IMR-90 (cell line): ENCODE results near the gene UPK1A. TPM values are rescaled to one million over a fixed set of nuclear protein-coding genes. Genes with fewer than 3 reads are reported as not detected.

Experiments
- ATAC-seq: fragments of 200-7000 bp; cut with Tn5 transposase; 2 replicates; pipeline ENCODE4 v1.9.1; 2020; ENCODE audit warnings: low read depth, mild to moderate bottlenecking, moderate library complexity
- BruUV-seq: library from RNA; stranded (reverse); fragments of 400-500 nt; replicated peaks from 2 replicates; lab custom pipeline; 2021; lab: Mats Ljungman, UMichigan
- CTCF ChIA-PET: fragments of 300-600 bp; formaldehyde crosslinking; extraction: SDS; loops from one replicate; lab custom pipeline; 2021; ENCODE audit warnings: antibody characterized with exemption; lab: Yijun Ruan, JAX
- POLR2A ChIA-PET: fragments of 300-600 bp; sonication (Branson Sonifier 250); formaldehyde crosslinking; loops from one replicate; lab custom pipeline; 2022; ENCODE audit warnings: antibody characterized with exemption; ENCODE audit not compliant: unreplicated experiment; lab: Charles Lee
- DNase-seq: peaks from one replicate; pipeline ENCODE4 v3.0.0; 2013
- H2AFZ ChIP-seq: replicated peaks from 2 replicates; pipeline ENCODE3; 2013; ENCODE audit warnings: low read length, mild to moderate bottlenecking; ENCODE audit not compliant: poor library complexity
- H2AK5ac ChIP-seq: 2 replicates; pipeline ENCODE4 v1.6.1; 2013; ENCODE audit warnings: low read depth, low read length, inconsistent platforms
- H2AK9ac ChIP-seq: replicated peaks from 2 replicates; pipeline ENCODE3; 2013; ENCODE audit warnings: mild to moderate bottlenecking, low read depth, low read length, moderate library complexity; ENCODE audit not compliant: poor library complexity
- H2BK120ac ChIP-seq: 2 replicates; pipeline ENCODE4 v1.6.1; 2013; ENCODE audit warnings: low read depth, low read length, inconsistent platforms
- H2BK15ac ChIP-seq: 3 replicates; pipeline ENCODE4 v1.6.1; 2013; ENCODE audit warnings: low read depth, low read length, inconsistent platforms
- H2BK20ac ChIP-seq: 2 replicates; pipeline ENCODE4 v1.6.1; 2013; ENCODE audit warnings: low read depth, mild to moderate bottlenecking, inconsistent platforms, low read length, moderate library complexity
- H2BK5ac ChIP-seq: 2 replicates; pipeline ENCODE4 v1.6.1; 2013; ENCODE audit warnings: mild to moderate bottlenecking, low read depth, low read length, inconsistent platforms; ENCODE audit not compliant: poor library complexity, severe bottlenecking
- H3K14ac ChIP-seq: replicated peaks from 2 replicates; pipeline ENCODE4 v1.6.1; 2013; ENCODE audit warnings: low read depth, low read length, inconsistent platforms
- H3K18ac ChIP-seq: 2 replicates; pipeline ENCODE4 v1.6.1; 2013; ENCODE audit warnings: low read depth, low read length, control low read depth
- H3K23ac ChIP-seq: 2 replicates; pipeline ENCODE4 v1.6.1; 2013; ENCODE audit warnings: low read depth, low read length, inconsistent platforms
- H3K27ac ChIP-seq: 2 replicates; pipeline ENCODE4 v1.5.1; 2013; ENCODE audit warnings: mild to moderate bottlenecking, control low read depth, low read length; ENCODE audit not compliant: insufficient read depth
- H3K27me3 ChIP-seq: 2 replicates; pipeline ENCODE4 v1.6.1; 2013; ENCODE audit warnings: low read length; ENCODE audit not compliant: control insufficient read depth, insufficient read depth
- H3K36me3 ChIP-seq: 2 replicates; pipeline ENCODE4 v1.6.1; 2013; ENCODE audit warnings: low read length, mixed read lengths; ENCODE audit not compliant: control insufficient read depth, insufficient read depth
- H3K4ac ChIP-seq: 2 replicates; pipeline ENCODE4 v1.6.1; 2013; ENCODE audit warnings: low read depth, low read length, inconsistent platforms
- H3K4me1 ChIP-seq: 2 replicates; pipeline ENCODE4 v1.6.1; 2013; ENCODE audit warnings: low read length, mixed read lengths; ENCODE audit not compliant: control insufficient read depth, insufficient read depth
- H3K4me2 ChIP-seq: 2 replicates; pipeline ENCODE4 v1.6.1; 2013; ENCODE audit warnings: low read depth, mild to moderate bottlenecking, control low read depth, low read length, moderate library complexity
- H3K4me3 ChIP-seq: 2 replicates; pipeline ENCODE4 v1.5.1; 2013; ENCODE audit warnings: low read depth, mild to moderate bottlenecking, control low read depth, low read length, moderate library complexity; ENCODE audit not compliant: insufficient read depth
- H3K56ac ChIP-seq: 2 replicates; pipeline ENCODE4 v1.6.1; 2013; ENCODE audit warnings: low read length, inconsistent platforms; ENCODE audit not compliant: insufficient read depth; ENCODE audit errors: extremely low read depth
- H3K79me1 ChIP-seq, 2 experiments: 2 replicates each; pipeline ENCODE4 v1.6.1; 2013; ENCODE audit warnings: low read length in 2 of 2, inconsistent platforms in 1 of 2, low read depth in 1 of 2
- H3K9ac ChIP-seq: 2 replicates; pipeline ENCODE4 v1.6.1; 2013; ENCODE audit warnings: low read depth, low read length, control low read depth
- H3K9me1 ChIP-seq: 2 replicates; pipeline ENCODE4 v1.6.1; 2013; ENCODE audit warnings: low read length, inconsistent platforms; ENCODE audit not compliant: insufficient read depth
- H3K9me3 ChIP-seq: 2 replicates; pipeline ENCODE4 v1.6.1; 2013; ENCODE audit warnings: low read length; ENCODE audit not compliant: control insufficient read depth, insufficient read depth
- H4K20me1 ChIP-seq: 2 replicates; pipeline ENCODE4 v1.6.1; 2013; ENCODE audit warnings: low read length, inconsistent platforms; ENCODE audit not compliant: insufficient read depth
- H4K5ac ChIP-seq: 2 replicates; pipeline ENCODE4 v1.6.1; 2013; ENCODE audit warnings: mild to moderate bottlenecking, low read depth, low read length, control low read depth
- H4K8ac ChIP-seq, 2 experiments: 2 replicates each; pipeline ENCODE4 v1.6.1; 2013; ENCODE audit warnings: low read depth in 2 of 2, low read length in 2 of 2, control low read depth in 1 of 2, inconsistent platforms in 1 of 2
- H4K91ac ChIP-seq: 2 replicates; pipeline ENCODE4 v1.6.1; 2013; ENCODE audit warnings: low read depth, low read length, inconsistent platforms; ENCODE audit not compliant: insufficient read depth
- CEBPB ChIP-seq: IDR thresholded peaks from 2 replicates; pipeline ENCODE4 v1.6.1; 2012; ENCODE audit warnings: low read depth, low read length, improper control_type of control experiment
- NFE2L2 ChIP-seq: fragments of 150-350 bp; IDR thresholded peaks from 2 replicates; pipeline ENCODE4 v1.6.1; 2016; ENCODE audit warnings: low read depth, mild to moderate bottlenecking, low read length
- WGBS, 2 experiments: methylation state at CpG; one replicate each; pipeline versions ENCODE4 v1.1.5 to v1.1.7; 2013; ENCODE audit warnings: missing lambda C conversion rate in 2 of 2; ENCODE audit not compliant: insufficient read length in 1 of 2; ENCODE audit errors: extremely low coverage in 2 of 2; 5-methylcytosine and 5-hydroxymethylcytosine counted together
- dilution Hi-C: fragments of 300-500 bp; cut with HindIII; formaldehyde crosslinking; loops from one replicate; pipeline ENCODE4 v1.14.3; 2018; ENCODE audit warnings: low sequenced_read_pairs; ENCODE audit not compliant: unreplicated experiment
- in situ Hi-C: fragments of 300-500 bp; cut with MboI; formaldehyde crosslinking; loops from 3 replicates; pipeline ENCODE4 v1.14.3; 2019; ENCODE audit warnings: low sequenced_read_pairs, inconsistent platforms, mixed read lengths
- intact Hi-C: fragments of 100-400 bp; cut with micrococcal nuclease; formaldehyde crosslinking; loops from 2 replicates; pipeline ENCODE4 v1.10.0; 2022
- polyA plus RNA-seq, 3 experiments: library from polyadenylated mRNA; depleted of rRNA; stranded (reverse); fragments of >200 nt; gene quantifications; 2 replicates each; pipeline ENCODE4 v1.2.3, GENCODE V29; 2012; ENCODE audit warnings: low replicate concordance in 1 of 3
- total RNA-seq: library from RNA; depleted of rRNA; stranded (reverse); fragments of >200 nt; gene quantifications from 2 replicates; pipeline ENCODE4 v1.2.3, GENCODE V29; 2012

Gene UPK1A
- total and polyA plus RNA-seq, 2 of the 4 experiments (the other 2 are of a cell fraction), result 0.21 TPM; not detected in 1

DNA sequence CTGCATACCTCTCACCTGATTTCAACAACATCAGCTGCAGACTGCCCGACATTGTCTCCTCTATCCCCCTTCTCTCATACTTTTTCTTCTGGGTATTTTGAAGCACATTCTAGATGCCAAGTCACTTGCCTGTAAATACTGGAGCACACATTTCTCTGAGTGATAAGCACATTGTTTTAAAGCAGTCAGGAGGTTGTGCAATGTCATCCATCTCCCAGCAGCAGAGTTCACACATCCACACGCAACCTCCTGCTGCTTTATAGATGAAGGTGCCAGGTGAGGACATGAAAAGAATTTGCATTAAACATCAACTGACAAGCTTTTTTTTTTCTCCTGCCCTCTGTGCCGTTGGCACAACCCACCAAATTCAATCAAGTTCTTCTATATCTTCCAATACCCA lies 5.5 kb downstream of the UPK1A start:
- Histone ChIP-seq H2AK9ac (no peak overlapping the region), H2AFZ (no peak overlapping the region), H2AK5ac (no peak overlapping the region), H2BK20ac (no peak overlapping the region), H4K20me1 (no peaks in the 10 kb centered on the region), H2BK5ac (no peak overlapping the region), H3K4me2 (no peak overlapping the region), H3K9ac (no peak overlapping the region), H3K56ac (no peak overlapping the region), H3K27ac (no peak overlapping the region), H3K14ac (no peak overlapping the region), H3K4ac (no peak overlapping the region), H3K18ac (no peak overlapping the region), H3K23ac (no peak overlapping the region), H3K9me1 (no peaks in the 10 kb centered on the region), H4K8ac (no peak overlapping the region), H3K36me3 (no peaks in the 10 kb centered on the region), H3K4me3 (no peak overlapping the region), H4K91ac (no peak overlapping the region), H3K9me3 (no peaks in the 10 kb centered on the region), H2BK15ac (no peak overlapping the region), H3K27me3 (peaks cover 7% of the 10 kb centered on the region; the same call in 1 of the 2 replicates), H3K4me1 (no peaks in the 10 kb centered on the region), H4K5ac (no peak overlapping the region), H3K79me1 (no peaks in the 10 kb centered on the region), H2BK120ac (no peak overlapping the region)
- ChIA-PET CTCF (no interaction called here), POLR2A (interaction anchor here (0.5 to 0.7 kb wide), 2 partner anchors 11 to 13 kb away, joined by 3 read pairs; no protein-coding TSS in a partner anchor)
- in situ Hi-C loops (no loop called here), intact Hi-C loops (no loop called here), dilution Hi-C loops (no loop called here)
- TF ChIP-seq NFE2L2, result no peak
- peak; percentile 64 for TF ChIP-seq CEBPB
- no peak for DNase-seq
- no TSS peak for BruUV-seq
- no CpG with 5 or more reads among the region's 3 CpGs for WGBS, 2 experiments
- no peak for ATAC-seq
